Mucosa of descending colon (tissue), 3 donors: ENCODE results near the gene BICC1. TPM values are rescaled to one million over a fixed set of nuclear protein-coding genes. Genes with fewer than 3 reads are reported as not detected.

Experiments used
- ATAC-seq: fragments of 200-7000 bp; cut with Tn5 transposase; one replicate; pipeline ENCODE4 v1.9.1; 2020; ENCODE audit warnings: mild to moderate bottlenecking, moderate library complexity
- DNase-seq, 3 donors: peaks; one replicate each; pipeline ENCODE4 v3.0.0-alpha.2; 2020
- H3K36me3 ChIP-seq: fragments of 200-600 bp; one replicate; pipeline ENCODE4 v1.8.0; 2021; ENCODE audit warnings: low read depth, mild to moderate bottlenecking
- H3K4me1 ChIP-seq: fragments of 200-600 bp; one replicate; pipeline ENCODE4 v1.8.0; 2021; ENCODE audit warnings: low read depth, mild to moderate bottlenecking
- H3K4me3 ChIP-seq: fragments of 200-600 bp; one replicate; pipeline ENCODE4 v1.8.0; 2021; ENCODE audit warnings: mild to moderate bottlenecking
- H3K9me3 ChIP-seq: fragments of 200-600 bp; one replicate; pipeline ENCODE4 v1.8.0; 2021; ENCODE audit warnings: mild to moderate bottlenecking
- intact Hi-C, 2 donors: fragments of 100-400 bp; cut with DNase I in 1 of 2; cut with micrococcal nuclease in 1 of 2; formaldehyde crosslinking; loops; one replicate each; pipeline versions ENCODE4 v1.11.0 to v1.11.1; 2022; cut with DNase I, micrococcal nuclease
- total RNA-seq, 3 donors: library from RNA; stranded (reverse); fragmentation: NEBNext Ultra II Directional in 2 of 3; extraction: Animal tissue kit (Norgen Biotek cat#: 25700) in 2 of 3; gene quantifications; one replicate each; pipeline versions ENCODE4 v1.2.1 to v1.2.4, GENCODE V29; 2021 to 2023
- TF ChIP-seq, protein P1 (sequence below): fragments of 200-600 bp; IDR thresholded peaks from one replicate; pipeline ENCODE4 v1.8.0; 2022; ENCODE audit warnings: antibody characterized with exemption, mild to moderate bottlenecking
- donor health status: DM: no; HTN: no; CAD: no; lungs with moderate emphysema.
- donor health status: DM: no; HTN: no; CAD: no.
- donor health status: DM: no; HTN: yes; CAD: no.

BICC1 gene
- total RNA-seq, 3 donors from 2014 or later: 1.1 to 5.9 (median 3.5) TPM

GRCh38 chr10:58743466-58744115 lies 230.9 kb downstream of the BICC1 start:
- TF ChIP-seq, protein P1, sequence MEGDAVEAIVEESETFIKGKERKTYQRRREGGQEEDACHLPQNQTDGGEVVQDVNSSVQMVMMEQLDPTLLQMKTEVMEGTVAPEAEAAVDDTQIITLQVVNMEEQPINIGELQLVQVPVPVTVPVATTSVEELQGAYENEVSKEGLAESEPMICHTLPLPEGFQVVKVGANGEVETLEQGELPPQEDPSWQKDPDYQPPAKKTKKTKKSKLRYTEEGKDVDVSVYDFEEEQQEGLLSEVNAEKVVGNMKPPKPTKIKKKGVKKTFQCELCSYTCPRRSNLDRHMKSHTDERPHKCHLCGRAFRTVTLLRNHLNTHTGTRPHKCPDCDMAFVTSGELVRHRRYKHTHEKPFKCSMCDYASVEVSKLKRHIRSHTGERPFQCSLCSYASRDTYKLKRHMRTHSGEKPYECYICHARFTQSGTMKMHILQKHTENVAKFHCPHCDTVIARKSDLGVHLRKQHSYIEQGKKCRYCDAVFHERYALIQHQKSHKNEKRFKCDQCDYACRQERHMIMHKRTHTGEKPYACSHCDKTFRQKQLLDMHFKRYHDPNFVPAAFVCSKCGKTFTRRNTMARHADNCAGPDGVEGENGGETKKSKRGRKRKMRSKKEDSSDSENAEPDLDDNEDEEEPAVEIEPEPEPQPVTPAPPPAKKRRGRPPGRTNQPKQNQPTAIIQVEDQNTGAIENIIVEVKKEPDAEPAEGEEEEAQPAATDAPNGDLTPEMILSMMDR: no peak
- intact Hi-C loops: no loop called here
- Histone ChIP-seq H3K9me3 (no peaks in the 10 kb centered on the region), H3K4me3 (no peak overlapping the region), H3K36me3 (no peaks in the 10 kb centered on the region), H3K4me1 (no peaks in the 10 kb centered on the region)
- no peak for DNase-seq
- no peak for ATAC-seq

DNA sequence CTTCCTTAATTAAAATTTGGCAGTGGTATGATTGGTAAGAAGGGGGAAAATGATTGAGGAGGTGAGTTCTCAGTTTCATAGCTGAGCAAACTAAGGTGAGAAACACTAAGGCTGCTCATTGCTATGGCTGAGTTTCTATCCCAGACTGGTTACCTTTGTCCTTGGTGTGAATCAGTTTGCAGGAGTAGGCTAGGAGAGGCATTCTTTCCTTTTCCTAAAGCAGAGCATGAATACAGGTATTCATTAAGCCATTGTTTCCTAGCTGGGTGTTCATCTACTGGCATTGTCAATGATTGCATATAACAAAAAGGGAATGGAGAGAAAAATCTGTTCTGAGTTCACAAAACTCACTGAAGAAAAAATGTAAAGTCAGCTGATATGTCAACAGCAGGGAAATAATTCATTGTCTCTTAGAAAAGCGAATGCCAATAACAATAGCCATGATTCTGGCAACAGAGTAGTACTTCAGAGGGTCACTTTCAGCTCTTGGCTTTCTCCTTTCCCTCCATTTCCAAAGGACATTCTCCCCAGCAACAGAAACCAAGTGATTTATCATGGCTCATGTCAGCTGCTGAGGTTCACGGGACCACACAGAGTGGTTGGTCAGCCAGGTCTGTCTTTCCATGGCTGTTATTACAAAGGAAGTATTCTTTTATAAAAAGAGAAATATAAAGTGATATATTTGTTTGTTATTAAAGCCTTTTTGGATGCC lies 234.0 kb downstream of the BICC1 start:
- no peak for ATAC-seq
- H3K36me3 ChIP-seq: no peaks in the 10 kb centered on the region
- H3K4me3 ChIP-seq: no peak overlapping the region
- no peaks in the 10 kb centered on the region for H3K4me1 ChIP-seq
- intact Hi-C loops: no loop called here
- TF ChIP-seq, protein P1: no peak
- no peak for DNase-seq
- H3K9me3 ChIP-seq: no peaks in the 10 kb centered on the region

DNA sequence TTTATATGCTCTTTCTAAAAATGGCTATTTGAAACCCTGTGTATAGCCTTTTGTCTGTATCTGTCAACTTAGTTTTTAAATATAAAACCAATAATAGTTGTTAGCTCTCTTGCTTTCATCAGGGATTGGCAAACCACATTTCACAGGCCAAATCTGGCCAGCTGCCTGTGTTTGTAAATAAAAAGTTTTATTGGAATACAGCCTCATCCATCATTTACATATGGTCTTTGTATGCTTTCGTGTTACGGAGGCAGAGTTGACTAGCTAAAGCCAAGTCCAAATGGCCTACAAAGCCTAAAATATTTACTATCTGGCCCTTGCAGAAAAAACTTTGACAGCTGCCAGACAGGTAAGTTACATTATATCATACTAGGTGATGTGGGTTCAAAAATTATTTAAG lies 235.0 kb downstream of the BICC1 start:
- intact Hi-C loops: no loop called here
- no peaks in the 10 kb centered on the region for H3K36me3 ChIP-seq
- DNase-seq (no peak), ATAC-seq (no peak)
- H3K4me1 ChIP-seq: no peaks in the 10 kb centered on the region
- no peak overlapping the region for H3K4me3 ChIP-seq
- TF ChIP-seq, protein P1: no peak
- H3K9me3 ChIP-seq: no peaks in the 10 kb centered on the region

GRCh38 chr10:58752665-58753064 lies 240.0 kb downstream of the BICC1 start:
- no peak for DNase-seq
- ATAC-seq: no peak
- Histone ChIP-seq H3K9me3 (no peaks in the 10 kb centered on the region), H3K4me1 (no peaks in the 10 kb centered on the region), H3K36me3 (no peaks in the 10 kb centered on the region), H3K4me3 (no peak overlapping the region)
- TF ChIP-seq, protein P1: no peak
- intact Hi-C loops: no loop called here

DNA sequence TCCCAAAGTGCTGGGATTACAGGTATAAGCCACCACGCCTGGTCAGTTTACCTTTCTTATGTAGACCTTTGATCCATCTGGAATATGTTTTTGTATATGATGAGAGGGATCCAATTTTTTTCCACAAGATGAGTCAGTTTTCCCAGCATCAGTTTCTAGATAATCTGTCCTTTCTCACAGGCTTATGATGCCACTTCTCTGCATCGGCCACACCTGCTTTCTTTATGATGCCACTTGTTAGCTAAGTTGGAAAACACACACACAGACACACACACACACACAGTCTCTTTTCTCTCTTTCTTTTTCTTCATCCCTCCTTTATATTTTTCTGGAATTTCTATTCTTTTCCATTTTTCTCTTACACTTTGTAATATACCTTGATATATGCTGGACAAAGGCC lies 240.8 kb downstream of the BICC1 start:
- no peak for DNase-seq
- peak; percentile 46 for ATAC-seq
- TF ChIP-seq, protein P1: no peak
- intact Hi-C loops: no loop called here
- Histone ChIP-seq H3K9me3 (no peaks in the 10 kb centered on the region), H3K4me1 (no peaks in the 10 kb centered on the region), H3K4me3 (no peak overlapping the region), H3K36me3 (no peaks in the 10 kb centered on the region)
